Jurkat, Clone E6-1 (cell line): ENCODE data around the gene ARVCF.

Source experiments
- DNase-seq: peaks from one replicate; pipeline ENCODE4 v3.0.0-alpha.2; 2011; ENCODE audit warnings: low read depth, low spot score
- H3K4me3 ChIP-seq: 2 replicates; pipeline ENCODE4 v1.5.1; 2011; ENCODE audit warnings: mild to moderate bottlenecking, low read length, control low read depth, moderate library complexity

Gene ARVCF

GRCh38 chr22:19991395-19991644 lies 25.3 kb downstream of the ARVCF start:
- no peak for DNase-seq
- H3K4me3 ChIP-seq = no peak overlapping the region

DNA sequence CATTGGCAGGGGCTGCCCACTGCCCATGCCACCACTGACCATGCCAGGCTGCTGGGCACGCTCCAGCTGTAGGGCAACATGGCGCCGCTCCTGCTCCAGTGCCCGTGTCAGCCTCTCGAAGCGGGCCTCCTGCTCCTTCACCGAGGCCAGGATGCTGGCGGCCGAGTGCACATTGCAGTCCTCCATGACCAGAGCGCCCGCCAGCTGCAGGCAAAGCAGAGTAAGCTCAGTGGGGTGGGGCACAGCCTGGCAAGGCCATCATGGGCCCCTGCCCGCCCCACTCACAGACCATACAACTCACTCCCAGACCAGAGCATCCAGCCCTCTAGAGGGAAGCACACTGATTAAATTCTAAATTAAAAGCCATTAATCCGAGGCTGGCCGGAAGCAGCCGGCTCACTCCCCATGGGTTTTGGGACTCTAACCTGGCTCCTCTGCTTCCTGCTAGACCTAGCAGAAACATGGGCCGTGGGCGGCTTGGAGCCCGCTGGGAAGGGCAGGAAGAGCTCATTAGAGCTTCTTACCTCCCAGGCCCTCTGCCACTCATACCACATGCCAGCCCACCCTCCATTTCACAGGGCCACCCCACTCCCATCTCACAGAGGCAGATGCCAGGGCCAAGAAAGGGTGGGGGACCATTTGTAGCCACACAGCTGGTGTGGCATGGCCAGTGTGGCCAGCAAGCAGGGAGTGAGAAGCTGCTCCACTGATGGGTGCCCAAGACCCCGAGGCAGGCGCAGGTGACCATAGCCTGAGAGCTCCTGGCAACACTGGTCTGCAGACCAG lies 25.8 kb downstream of the ARVCF start:
- no peak for DNase-seq
- no peak overlapping the region for H3K4me3 ChIP-seq

- DNase-seq = no peak
- H3K4me3 ChIP-seq = no peak overlapping the region
Observed at GRCh38 chr22:19990188-19990587, 26.4 kb downstream of the ARVCF start.

- no peak for DNase-seq
- H3K4me3 ChIP-seq = no peak overlapping the region
Observed at GRCh38 chr22:19989725-19990067, 26.9 kb downstream of the ARVCF start.

GRCh38 chr22:19988965-19989724 lies 27.5 kb downstream of the ARVCF start:
- DNase-seq = no peak
- H3K4me3 ChIP-seq = no peak overlapping the region

DNA sequence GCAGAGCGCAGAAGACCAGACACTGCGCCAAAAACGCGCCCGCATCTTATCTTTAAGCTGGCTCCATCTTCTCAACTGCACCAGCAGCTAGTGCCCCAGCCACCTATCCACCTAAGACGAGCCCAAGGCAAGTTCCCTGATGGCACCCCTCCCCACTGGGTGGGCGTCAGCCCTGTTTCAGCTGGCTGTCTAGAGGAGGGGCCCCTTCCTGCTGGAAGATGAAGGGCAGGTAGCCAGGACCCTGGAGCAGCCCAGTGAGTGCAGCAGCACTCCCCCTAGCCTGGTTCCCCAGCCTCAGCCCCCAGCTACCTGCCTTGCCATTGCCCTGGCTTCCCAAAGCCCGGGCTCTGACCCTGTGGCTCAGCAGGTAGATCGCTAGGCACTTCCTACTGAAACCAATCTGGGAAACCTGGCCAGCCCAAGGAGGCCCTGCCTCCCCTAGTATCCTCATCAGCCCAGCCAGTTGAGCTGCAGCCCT lies 28.3 kb downstream of the ARVCF start:
- DNase-seq = no peak
- no peak overlapping the region for H3K4me3 ChIP-seq

DNA sequence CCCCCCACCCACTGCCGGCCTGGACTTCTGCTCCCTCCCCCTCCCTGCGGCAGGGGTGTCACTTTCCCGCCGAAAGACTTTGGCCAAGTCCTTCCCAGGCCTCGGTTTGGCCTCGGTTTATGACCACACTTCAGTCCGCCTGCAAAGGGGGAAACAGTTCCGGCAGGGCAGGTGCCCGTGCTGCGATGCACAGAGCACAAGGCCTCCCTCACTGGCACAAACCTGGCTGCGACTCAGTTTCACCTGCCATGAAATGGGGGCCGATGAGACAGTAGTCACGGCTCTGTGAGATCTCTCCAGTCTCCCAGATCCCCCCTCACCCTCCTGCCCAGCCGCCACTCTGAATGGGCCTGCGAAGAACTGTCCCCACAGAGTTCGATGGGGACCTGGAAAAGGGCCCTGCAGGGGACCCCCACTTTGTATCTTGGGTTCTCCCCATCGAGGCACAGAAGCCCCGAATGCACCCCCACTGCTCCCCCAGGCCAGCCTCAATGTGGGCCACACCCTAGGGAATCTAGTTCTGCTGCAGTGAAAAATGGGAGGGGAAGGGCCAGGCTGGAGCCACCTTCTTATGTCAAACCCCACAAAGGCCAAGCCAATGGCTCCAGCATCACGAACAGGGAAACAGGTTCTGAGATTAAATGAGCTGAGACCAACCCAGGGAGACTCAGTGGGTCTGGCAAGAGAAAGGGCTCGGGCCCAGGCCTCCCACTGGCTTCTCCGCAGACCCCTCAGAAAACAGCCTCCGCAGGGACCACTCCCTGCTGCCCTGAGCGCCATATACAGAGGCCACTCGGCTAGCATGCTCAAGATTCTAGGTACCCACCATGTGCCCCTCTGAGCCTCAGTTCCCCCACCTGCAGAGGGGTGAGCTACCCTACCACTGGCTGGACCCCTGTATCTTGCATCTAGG lies 29.0 kb downstream of the ARVCF start:
- DNase-seq = no peak
- no peak overlapping the region for H3K4me3 ChIP-seq

GRCh38 chr22:19986410-19987341 lies 29.9 kb downstream of the ARVCF start:
- peak overlapping the region; percentile 55 for H3K4me3 ChIP-seq
- no peak for DNase-seq

DNA sequence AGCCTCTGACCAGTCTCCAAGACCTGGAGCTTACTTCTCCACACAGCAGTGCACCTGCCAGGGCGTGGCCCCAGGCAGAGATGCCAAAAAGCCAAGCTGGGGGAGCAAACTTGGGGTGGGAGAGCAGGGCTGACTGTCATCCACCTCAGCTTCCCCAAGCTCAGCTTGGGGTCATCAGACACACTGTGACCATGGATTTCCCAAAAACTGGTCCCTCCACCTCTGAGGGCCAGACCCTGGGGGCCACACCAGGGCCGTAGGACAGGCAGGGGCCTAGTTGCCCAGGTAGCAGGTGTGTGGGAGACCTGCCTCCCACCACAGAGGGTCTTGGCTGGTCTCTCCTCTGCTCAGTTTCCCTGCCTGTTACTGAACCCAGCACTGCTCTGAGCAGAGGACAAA lies 30.6 kb downstream of the ARVCF start:
- no peak overlapping the region for H3K4me3 ChIP-seq
- no peak for DNase-seq

DNA sequence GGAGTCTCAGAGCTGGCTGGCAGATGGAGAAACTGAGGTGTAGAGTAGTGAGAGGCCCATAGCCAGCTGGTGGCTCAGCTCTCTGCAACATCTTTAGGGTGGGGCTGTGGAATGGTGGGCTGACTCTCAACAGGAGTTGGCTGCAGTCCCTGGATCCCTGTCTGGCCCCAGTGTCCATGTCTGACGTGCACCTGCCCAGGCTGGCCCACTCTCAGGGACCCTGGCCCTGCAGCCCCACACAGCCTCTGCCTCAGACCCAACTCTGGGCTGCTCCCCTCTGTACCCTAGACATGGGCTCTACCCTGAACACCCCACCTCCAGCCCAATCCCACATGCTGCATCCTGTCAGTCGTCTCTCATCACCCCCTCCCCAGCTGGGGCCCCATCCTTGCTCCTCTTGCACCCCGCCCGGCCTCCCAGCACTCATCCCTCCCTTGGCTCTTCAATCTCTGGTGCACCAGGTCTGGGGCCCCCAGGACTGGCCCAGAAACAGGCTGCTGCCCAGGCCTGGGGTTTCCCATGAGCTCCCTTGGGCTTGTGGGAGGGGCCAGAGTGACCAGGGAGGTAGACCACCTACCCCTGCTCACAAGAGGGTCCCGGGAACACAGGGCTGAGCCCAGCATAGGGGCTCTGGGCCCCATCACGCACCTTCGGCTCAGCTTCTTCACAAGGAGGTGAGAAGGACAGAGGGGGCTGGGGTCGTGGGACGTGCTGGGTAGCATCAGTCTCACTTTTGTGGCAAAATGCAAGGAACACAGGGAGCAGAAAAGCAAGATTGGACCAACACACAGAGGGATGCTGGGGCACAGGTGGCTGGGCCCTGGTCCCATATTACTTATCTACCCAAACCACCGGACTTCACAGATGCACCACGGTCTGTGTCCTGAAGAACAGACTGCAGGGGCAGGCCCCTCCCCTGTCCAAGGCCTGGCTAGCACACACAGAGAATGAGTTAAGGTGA lies 31.5 kb downstream of the ARVCF start:
- H3K4me3 ChIP-seq = no peak overlapping the region
- no peak for DNase-seq

- DNase-seq = no peak
- H3K4me3 ChIP-seq = no peak overlapping the region
Observed at GRCh38 chr22:19984201-19984753, 32.3 kb downstream of the ARVCF start.

- no peak for DNase-seq
- no peak overlapping the region for H3K4me3 ChIP-seq
Observed at GRCh38 chr22:19983741-19984140, 32.9 kb downstream of the ARVCF start.

DNA sequence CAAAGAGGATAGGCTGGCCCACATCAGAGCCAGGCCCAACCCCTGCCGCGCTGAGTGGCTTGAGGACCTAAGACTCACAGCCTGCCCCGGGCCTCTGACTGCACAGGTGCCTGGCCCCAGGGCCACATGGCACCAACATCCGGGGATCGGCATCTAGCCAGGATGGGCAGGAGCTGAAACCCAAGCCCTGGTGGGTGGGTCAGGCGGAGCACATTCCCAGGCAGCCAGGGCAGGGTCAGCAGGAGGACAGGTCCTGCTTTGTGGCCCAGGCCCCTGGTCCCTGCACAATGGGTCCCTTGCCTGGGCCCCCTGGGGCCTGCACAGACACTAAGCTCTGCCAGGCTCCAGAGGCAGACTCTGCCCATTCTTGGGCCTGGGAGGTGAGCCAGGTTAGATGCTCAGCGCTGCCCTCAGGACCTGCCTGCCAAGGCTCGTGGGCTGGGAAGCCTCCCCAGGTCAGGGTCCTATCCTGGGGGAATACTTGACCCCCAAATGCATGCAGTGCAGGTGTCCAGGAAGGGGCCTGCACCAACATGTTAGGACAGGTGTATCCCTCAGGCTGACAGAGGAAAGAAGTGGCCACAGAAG lies 33.5 kb downstream of the ARVCF start:
- no peak for DNase-seq
- no peak overlapping the region for H3K4me3 ChIP-seq

- DNase-seq = no peak
- H3K4me3 ChIP-seq = no peak overlapping the region
Observed at GRCh38 chr22:19981961-19982920, 34.4 kb downstream of the ARVCF start.

DNA sequence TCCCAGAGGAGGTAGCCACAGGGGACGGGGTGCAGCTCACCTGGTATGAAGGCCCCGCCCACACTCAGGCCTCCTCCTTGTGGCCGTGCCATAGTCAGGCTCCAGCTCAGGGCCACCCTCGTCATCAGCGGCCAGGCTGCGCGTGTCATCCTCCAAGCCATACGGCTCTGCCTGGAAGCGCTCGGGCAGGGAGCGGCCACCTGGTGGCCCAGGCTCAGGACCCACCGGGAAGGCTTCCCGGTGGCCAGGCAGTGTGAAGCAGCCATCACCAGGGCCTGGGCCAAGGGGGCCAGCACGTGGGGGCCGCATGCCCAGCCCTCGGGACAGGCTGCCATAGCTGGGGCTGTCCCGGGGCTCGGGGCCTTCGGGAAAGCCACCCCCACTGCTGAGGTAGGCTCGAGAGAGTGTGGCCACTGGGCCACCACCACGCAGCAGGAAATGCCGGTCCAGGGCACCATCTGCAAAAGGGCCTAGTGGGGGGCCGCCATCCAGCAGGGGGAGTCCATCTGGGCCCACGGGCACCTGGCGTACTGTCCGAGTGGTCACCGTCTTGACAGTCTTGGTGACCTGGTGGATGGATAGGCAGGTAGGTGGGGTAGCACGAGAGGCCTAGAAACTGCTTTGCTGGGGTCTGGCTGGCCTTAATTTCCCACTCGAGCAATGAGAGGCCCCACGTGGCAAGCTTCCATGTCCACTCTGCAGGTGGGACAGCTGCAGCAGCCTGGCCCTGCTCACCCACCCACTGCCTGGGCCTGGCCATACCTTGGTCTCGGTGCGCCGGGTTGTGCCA lies 35.3 kb downstream of the ARVCF start:
- no peak for DNase-seq
- H3K4me3 ChIP-seq = no peak overlapping the region
